Measurements from ENCODE around the gene C5orf15. TPM values are rescaled to one million over a fixed set of nuclear protein-coding genes. Genes with fewer than 3 reads are reported as not detected.

The C5orf15 gene
- total RNA-seq, 6 experiments from 2014 or later, result 46.2 to 63.5 (median 57.2) TPM

DNA sequence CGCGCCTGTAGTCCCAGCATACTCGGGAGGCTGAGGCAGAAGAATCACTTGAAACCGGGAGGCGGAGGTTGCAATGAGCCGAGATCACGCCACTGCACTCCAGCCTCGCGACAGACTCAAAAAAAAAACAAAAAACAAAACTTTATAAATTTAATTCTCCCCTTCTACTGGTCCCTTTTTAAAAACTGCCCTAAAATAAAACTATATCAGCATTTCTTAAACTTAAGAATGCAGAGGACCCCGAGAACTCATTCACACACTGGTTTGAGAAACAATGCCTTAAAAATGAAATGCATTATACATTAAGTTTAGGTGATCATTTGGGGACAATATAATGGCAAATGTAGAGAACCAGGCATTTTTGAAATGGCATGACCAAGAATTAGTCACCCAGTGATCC lies 2.3 kb downstream of the C5orf15 start:
- Mint-ChIP-seq H3K36me3 (ENCODE audit: low read depth) (peaks cover 41% of the 10 kb centered on the region), H3K27me3 (ENCODE audit: insufficient read depth) (peaks cover 5% of the 10 kb centered on the region), H3K27ac (peak overlapping the region; percentile 97; the same call in 1 of the 2 replicates), H3K4me3 (no peak overlapping the region; the same call in 1 of the 2 replicates), H3K4me1 (ENCODE audit: low read depth) (peaks cover 73% of the 10 kb centered on the region), H3K9me3 (peaks cover 6% of the 10 kb centered on the region)
- no peak for DNase-seq
- TF ChIP-seq, protein P1, sequence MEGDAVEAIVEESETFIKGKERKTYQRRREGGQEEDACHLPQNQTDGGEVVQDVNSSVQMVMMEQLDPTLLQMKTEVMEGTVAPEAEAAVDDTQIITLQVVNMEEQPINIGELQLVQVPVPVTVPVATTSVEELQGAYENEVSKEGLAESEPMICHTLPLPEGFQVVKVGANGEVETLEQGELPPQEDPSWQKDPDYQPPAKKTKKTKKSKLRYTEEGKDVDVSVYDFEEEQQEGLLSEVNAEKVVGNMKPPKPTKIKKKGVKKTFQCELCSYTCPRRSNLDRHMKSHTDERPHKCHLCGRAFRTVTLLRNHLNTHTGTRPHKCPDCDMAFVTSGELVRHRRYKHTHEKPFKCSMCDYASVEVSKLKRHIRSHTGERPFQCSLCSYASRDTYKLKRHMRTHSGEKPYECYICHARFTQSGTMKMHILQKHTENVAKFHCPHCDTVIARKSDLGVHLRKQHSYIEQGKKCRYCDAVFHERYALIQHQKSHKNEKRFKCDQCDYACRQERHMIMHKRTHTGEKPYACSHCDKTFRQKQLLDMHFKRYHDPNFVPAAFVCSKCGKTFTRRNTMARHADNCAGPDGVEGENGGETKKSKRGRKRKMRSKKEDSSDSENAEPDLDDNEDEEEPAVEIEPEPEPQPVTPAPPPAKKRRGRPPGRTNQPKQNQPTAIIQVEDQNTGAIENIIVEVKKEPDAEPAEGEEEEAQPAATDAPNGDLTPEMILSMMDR (IDR thresholded peaks at IDR 0.05), result no peak

DNA sequence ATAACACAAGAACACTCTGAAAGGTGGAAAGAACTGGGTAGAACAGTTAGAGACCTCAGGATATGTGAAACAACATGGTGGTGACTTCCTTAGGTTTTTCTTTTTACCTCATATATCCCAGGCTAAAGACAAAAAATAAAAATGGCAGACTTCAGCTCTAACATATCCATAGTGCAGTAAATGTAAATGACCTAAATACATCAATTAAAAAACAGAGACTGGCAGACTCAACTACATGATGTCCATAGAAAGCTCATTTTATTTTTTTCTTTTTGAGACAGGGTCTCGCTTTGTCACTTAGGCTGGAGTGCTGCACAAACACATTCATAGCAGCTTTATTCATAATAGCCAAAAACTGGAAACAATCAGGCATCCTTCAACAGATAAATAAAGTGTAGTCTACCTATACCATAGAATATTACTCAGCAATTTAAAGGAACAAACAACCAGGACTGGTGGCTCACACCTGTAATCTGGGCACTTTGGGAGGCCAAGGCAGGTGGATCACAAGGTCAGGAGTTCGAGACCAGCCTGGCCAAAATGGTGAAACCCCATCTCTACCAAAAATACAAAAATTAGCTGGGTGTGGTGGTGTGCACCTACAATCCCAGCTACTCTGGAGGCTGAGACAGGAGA lies 4.8 kb downstream of the C5orf15 start:
- Mint-ChIP-seq H3K27ac (peak overlapping the region; percentile 60), H3K4me1 (ENCODE audit: low read depth) (peaks cover 62% of the 10 kb centered on the region), H3K36me3 (ENCODE audit: low read depth) (peaks cover 42% of the 10 kb centered on the region), H3K27me3 (ENCODE audit: insufficient read depth) (peaks cover under 1% of the 10 kb centered on the region; the same call in 1 of the 2 replicates), H3K4me3 (0 out of 2 replicates have a peak overlapping the region, but pooled peaks have one; percentile 18), H3K9me3 (peaks cover 6% of the 10 kb centered on the region)
- TF ChIP-seq, protein P1 (IDR thresholded peaks at IDR 0.05), result no peak
- no peak for DNase-seq

DNA sequence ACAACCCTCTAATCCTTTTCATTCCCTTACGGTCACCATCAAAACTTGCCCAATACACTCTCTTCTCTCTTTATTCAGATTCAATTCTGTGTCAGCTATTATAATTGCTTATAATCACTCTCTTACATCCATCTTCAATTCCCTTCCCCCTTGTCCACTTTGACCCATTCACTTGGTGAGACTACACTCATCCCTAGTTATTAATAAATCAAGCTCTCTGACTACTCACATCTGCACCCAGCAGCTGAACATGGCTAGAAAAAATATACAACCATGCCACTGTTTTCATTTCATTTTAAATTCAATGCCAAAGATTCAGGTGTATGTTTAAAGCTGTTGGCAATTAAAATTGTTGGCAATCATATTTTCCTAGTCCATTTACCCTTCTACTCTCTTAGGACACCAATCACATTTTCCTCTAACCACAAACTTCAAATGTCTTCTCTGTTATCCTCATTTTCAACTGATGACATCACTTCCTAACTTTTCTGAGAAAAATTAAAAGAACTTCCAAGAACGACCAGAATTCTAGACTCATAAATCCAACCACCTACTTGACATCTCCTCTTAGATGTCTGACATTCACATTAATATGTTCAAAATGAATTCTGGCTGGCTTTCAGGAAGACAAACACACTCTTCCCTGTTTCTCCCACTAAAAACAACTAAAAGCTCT lies 5.5 kb downstream of the C5orf15 start:
- H3K4me3 Mint-ChIP-seq, result peak overlapping the region; percentile 18

DNA sequence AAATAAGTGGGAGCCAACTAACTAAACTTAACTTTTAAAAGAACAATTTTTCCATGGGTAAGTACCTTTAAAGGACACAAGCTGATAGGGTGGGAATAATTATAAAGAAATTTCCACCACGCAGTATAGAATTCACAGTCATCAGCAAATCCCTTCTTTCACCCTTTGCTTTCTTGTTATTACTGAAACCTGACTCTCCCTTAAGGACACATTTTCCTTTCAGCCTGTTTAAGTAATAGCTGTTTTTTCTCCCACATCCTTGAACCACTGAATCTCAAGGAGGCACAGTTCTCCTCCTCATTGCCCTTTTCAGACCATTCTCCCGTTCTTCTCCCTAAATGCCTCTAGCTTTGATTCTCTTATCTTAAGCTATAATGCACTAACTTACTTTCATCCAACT lies 6.3 kb downstream of the C5orf15 start:
- peak overlapping the region; percentile 18; the same call in 1 of the 2 replicates for H3K4me3 Mint-ChIP-seq
- no peak for DNase-seq
- no peaks in the 10 kb centered on the region for H3K27me3 Mint-ChIP-seq (ENCODE audit: insufficient read depth)
- TF ChIP-seq, protein P1 (IDR thresholded peaks at IDR 0.05), result no peak
- peaks cover 53% of the 10 kb centered on the region for H3K4me1 Mint-ChIP-seq (ENCODE audit: low read depth)
- peak overlapping the region; percentile 60 for H3K27ac Mint-ChIP-seq
- H3K9me3 Mint-ChIP-seq, result peaks cover 6% of the 10 kb centered on the region
- peaks cover 39% of the 10 kb centered on the region for H3K36me3 Mint-ChIP-seq (ENCODE audit: low read depth)

More for the DNA sequence above, 5.5 kb downstream of the C5orf15 start:
- Mint-ChIP-seq H3K27ac (peak overlapping the region; percentile 60), H3K36me3 (ENCODE audit: low read depth) (peaks cover 38% of the 10 kb centered on the region), H3K9me3 (peaks cover 6% of the 10 kb centered on the region), H3K4me1 (ENCODE audit: low read depth) (peaks cover 61% of the 10 kb centered on the region), H3K27me3 (ENCODE audit: insufficient read depth) (no peaks in the 10 kb centered on the region)
- TF ChIP-seq, protein P1 (IDR thresholded peaks at IDR 0.05), result no peak
- peak; percentile 52 for DNase-seq

DNA sequence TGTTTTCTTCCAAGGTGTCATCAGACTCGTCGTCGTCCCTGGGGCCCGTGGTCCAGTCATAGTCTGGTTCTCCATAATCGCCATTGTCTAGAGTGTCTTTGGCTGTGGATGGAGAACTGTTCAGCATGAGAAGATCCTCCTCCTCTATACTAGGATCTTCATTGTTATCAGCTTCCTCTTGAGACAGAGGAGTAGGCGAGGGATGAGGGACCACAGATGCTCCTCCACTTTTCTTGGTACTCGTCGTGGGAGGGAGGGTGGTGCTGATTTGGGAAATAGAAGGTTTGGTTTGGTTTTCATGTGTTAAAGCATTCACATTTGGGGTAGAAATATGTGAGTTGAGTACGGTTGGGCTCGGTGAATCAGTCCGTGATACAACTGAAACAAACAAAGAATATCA lies 8.8 kb downstream of the C5orf15 start:
- no peak for DNase-seq
- no peak overlapping the region for H3K27ac Mint-ChIP-seq

More for the DNA sequence above, 8.8 kb downstream of the C5orf15 start:
- Mint-ChIP-seq H3K27me3 (ENCODE audit: insufficient read depth) (no peaks in the 10 kb centered on the region), H3K9me3 (peaks cover 6% of the 10 kb centered on the region), H3K4me3 (no peak overlapping the region), H3K4me1 (ENCODE audit: low read depth) (peaks cover 35% of the 10 kb centered on the region), H3K36me3 (ENCODE audit: low read depth) (peaks cover 31% of the 10 kb centered on the region)
- TF ChIP-seq, protein P1 (IDR thresholded peaks at IDR 0.05), result no peak

Measured in HFFc6 (cell line).